GM23248 (cell line): ENCODE measurements around the gene CNIH2. TPM values are rescaled to one million over a fixed set of nuclear protein-coding genes. Genes with fewer than 3 reads are reported as not detected.
"Not testable (repeated sequence)": the region's sequence is repeated elsewhere in the genome, so short reads cannot be mapped to it uniquely, and the experiment has no call there.

ENCODE experiments used
- DNase-seq: peaks from one replicate; pipeline ENCODE4 v3.0.0-alpha.2; 2015
- H2AFZ ChIP-seq: fragments of 200-600 bp; sonication (generic); 2 replicates; pipeline ENCODE4 v1.6.1; 2016; ENCODE audit warnings: antibody characterized with exemption
- H3F3A ChIP-seq: fragments of 200-600 bp; sonication (generic); 2 replicates; pipeline ENCODE4 v1.6.1; 2016; ENCODE audit warnings: mild to moderate bottlenecking, antibody characterized with exemption, mixed run types; ENCODE audit not compliant: insufficient read depth
- H3K27ac ChIP-seq: fragments of 200-600 bp; sonication (generic); 2 replicates; pipeline ENCODE4 v1.5.1; 2016; ENCODE audit warnings: mild to moderate bottlenecking
- H3K27me3 ChIP-seq: fragments of 200-600 bp; sonication (generic); replicated peaks from 2 replicates; pipeline ENCODE4 v1.6.1; 2016; ENCODE audit warnings: mild to moderate bottlenecking; ENCODE audit not compliant: insufficient read depth
- H3K36me3 ChIP-seq: fragments of 200-600 bp; sonication (generic); 2 replicates; pipeline ENCODE4 v1.6.1; 2016; ENCODE audit warnings: low read depth, mild to moderate bottlenecking
- H3K4me1 ChIP-seq: fragments of 200-600 bp; sonication (generic); 2 replicates; pipeline ENCODE4 v1.6.1; 2016; ENCODE audit warnings: mild to moderate bottlenecking; ENCODE audit not compliant: insufficient read depth
- H3K4me2 ChIP-seq: fragments of 200-600 bp; sonication (generic); one replicate; pipeline ENCODE4 v1.6.1; 2016; ENCODE audit warnings: mild to moderate bottlenecking; ENCODE audit not compliant: unreplicated experiment
- H3K4me3 ChIP-seq: fragments of 200-600 bp; sonication (generic); 2 replicates; pipeline ENCODE4 v1.5.1; 2016; ENCODE audit warnings: mild to moderate bottlenecking
- H3K79me2 ChIP-seq: fragments of 200-600 bp; sonication (generic); 2 replicates; pipeline ENCODE4 v1.6.1; 2016; ENCODE audit warnings: mild to moderate bottlenecking; ENCODE audit not compliant: insufficient read depth
- H3K9ac ChIP-seq: fragments of 200-600 bp; sonication (generic); 2 replicates; pipeline ENCODE4 v1.6.1; 2016; ENCODE audit warnings: mild to moderate bottlenecking
- H3K9me2 ChIP-seq: fragments of 200-600 bp; sonication (generic); 2 replicates; pipeline ENCODE4 v1.6.1; 2016; ENCODE audit warnings: mixed run types, mild to moderate bottlenecking, moderate library complexity; ENCODE audit not compliant: insufficient read depth
- H3K9me3 ChIP-seq: fragments of 200-600 bp; sonication (generic); one replicate; pipeline ENCODE4 v1.6.1; 2017; ENCODE audit warnings: low read depth
- H4K20me1 ChIP-seq: fragments of 200-600 bp; sonication (generic); 2 replicates; pipeline ENCODE4 v1.6.0; 2016; ENCODE audit not compliant: insufficient read depth
- EZH2 ChIP-seq: fragments of 200-600 bp; sonication (generic); IDR thresholded peaks from 2 replicates; pipeline ENCODE4 v1.6.1; 2018; ENCODE audit warnings: antibody characterized with exemption, mild to moderate bottlenecking; ENCODE audit not compliant: insufficient read depth, poor library complexity, severe bottlenecking
- EZH2phosphoT487 ChIP-seq: fragments of 200-600 bp; sonication (generic); IDR thresholded peaks from 2 replicates; pipeline ENCODE4 v1.6.1; 2018; ENCODE audit warnings: antibody characterized with exemption, moderate library complexity, mild to moderate bottlenecking, low read depth; ENCODE audit not compliant: insufficient read depth
- WGBS, 2 experiments: methylation state at CpG; one replicate each; pipeline ENCODE4 v1.1.6; 2015 to 2017; ENCODE audit warnings: low lambda C conversion rate in 2 of 2, low coverage in 1 of 2; ENCODE audit errors: missing lambda C conversion rate in 2 of 2; 5-methylcytosine and 5-hydroxymethylcytosine counted together
- in situ Hi-C: fragments of 300-500 bp; cut with MboI; formaldehyde crosslinking; loops from 2 replicates; pipeline ENCODE4 v1.15.0; 2020
- polyA plus RNA-seq: library from polyadenylated mRNA; unstranded; fragments of >200 nt; fragmentation: Nextera tagmentation; extraction: Ambion mirVana; gene quantifications from 2 replicates; pipeline ENCODE4 v1.2.1, GENCODE V29; 2016
- total RNA-seq: library from RNA; depleted of rRNA; stranded (reverse); fragments of >200 nt; shearing (Covaris generic); gene quantifications from 2 replicates; pipeline ENCODE4 v1.2.3, GENCODE V29; 2014

CNIH2 gene
- total and polyA plus RNA-seq, 2 experiments from 2014 or later = 0.50 to 1.4 TPM

DNA sequence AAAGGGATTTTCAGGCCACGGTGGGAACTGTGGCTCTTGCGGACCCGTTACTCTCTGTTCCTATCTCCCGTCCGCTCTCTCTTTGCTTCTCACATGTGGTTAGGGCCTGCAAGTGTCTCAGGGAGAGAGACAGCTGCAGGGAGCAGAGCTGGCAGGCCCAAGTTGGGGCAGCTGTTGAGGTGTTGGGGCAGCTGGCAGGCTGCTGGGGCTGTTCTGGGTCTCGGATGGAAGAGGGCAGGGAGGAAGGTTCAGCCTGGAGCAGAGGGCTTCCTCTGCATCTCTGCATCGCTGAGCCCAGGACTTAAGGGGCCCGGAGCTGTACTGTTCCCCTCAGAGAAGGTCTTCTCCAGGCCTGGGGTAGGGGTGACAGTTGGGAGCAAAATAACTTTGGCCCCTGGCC is 2.6 kb upstream of the CNIH2 start:
- Histone ChIP-seq H3K79me2 (peaks cover 26% of the 10 kb centered on the region), H3F3A (no peaks in the 10 kb centered on the region), H3K9ac (no peak overlapping the region), H3K4me3 (no peak overlapping the region), H3K36me3 (peaks cover 10% of the 10 kb centered on the region; the same call in 1 of the 2 replicates), H3K27ac (no peak overlapping the region), H3K4me2 (no peak overlapping the region), H3K27me3 (no peaks in the 10 kb centered on the region), H4K20me1 (0 out of 2 replicates have a peak, but pooled peaks cover 6% of the 10 kb centered on the region), H3K4me1 (no peaks in the 10 kb centered on the region), H2AFZ (no peak overlapping the region), H3K9me3 (no peaks in the 10 kb centered on the region), H3K9me2 (no peaks in the 10 kb centered on the region)
- TF ChIP-seq EZH2 = no peak
- no peak for TF ChIP-seq EZH2phosphoT487
- no peak for DNase-seq
- in situ Hi-C loops = no loop called here
- 98 to 99% methylated on average over 8 of the region's 8 CpGs for WGBS, 2 experiments

DNA sequence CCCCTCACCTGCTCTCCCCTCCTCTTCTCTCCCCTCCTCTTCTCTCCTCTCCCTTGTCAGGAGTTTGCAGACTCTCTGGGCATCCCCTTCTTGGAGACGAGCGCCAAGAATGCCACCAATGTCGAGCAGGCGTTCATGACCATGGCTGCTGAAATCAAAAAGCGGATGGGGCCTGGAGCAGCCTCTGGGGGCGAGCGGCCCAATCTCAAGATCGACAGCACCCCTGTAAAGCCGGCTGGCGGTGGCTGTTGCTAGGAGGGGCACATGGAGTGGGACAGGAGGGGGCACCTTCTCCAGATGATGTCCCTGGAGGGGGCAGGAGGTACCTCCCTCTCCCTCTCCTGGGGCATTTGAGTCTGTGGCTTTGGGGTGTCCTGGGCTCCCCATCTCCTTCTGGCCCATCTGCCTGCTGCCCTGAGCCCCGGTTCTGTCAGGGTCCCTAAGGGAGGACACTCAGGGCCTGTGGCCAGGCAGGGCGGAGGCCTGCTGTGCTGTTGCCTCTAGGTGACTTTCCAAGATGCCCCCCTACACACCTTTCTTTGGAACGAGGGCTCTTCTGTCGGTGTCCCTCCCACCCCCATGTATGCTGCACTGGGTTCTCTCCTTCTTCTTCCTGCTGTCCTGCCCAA is 1.9 kb upstream of the CNIH2 start:
- in situ Hi-C loops = no loop called here
- TF ChIP-seq EZH2phosphoT487 (no peak), EZH2 (no peak)

DNA sequence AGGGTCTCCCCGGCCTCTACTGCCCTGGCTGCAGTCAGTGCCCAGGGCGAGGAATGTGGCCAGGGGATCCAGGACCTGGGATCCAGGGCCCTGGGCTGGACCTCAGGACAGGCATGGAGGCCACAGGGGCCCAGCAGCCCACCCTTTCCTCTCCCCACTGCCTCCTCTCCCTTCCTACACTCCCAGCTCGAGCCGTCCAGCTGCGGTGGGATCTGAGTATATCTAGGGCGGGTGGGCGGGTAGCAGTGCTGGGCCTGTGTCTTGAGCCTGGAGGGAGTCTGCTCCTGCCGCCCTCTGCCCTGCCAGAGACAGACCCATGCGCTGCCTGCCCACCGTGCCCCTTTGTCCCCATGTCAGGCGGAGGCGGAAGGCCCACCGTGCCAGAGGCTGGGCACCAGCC is 1.4 kb upstream of the CNIH2 start:
- DNase-seq, H3K27ac ChIP-seq, H3F3A ChIP-seq, H3K4me2 ChIP-seq, H3K4me3 ChIP-seq, H3K4me1 ChIP-seq, in situ Hi-C loops, H3K27me3 ChIP-seq, H3K9me3 ChIP-seq, H3K36me3 ChIP-seq, H3K9ac ChIP-seq, H4K20me1 ChIP-seq, H3K9me2 ChIP-seq, H2AFZ ChIP-seq: not testable (repeated sequence)
- H3K79me2 ChIP-seq = peaks cover 14% of the 10 kb centered on the region
- 65 to 68% methylated on average over 10 to 13 of the region's 13 CpGs for WGBS, 2 experiments

More for the DNA sequence above, 1.9 kb upstream of the CNIH2 start:
- DNase-seq = no peak
- Histone ChIP-seq H3K9me3 (no peaks in the 10 kb centered on the region), H3K9me2 (no peaks in the 10 kb centered on the region), H4K20me1 (no peaks in the 10 kb centered on the region), H3K27ac (no peak overlapping the region), H3F3A (peaks cover 4% of the 10 kb centered on the region), H3K9ac (no peak overlapping the region), H3K79me2 (peaks cover 19% of the 10 kb centered on the region), H3K4me1 (no peaks in the 10 kb centered on the region), H3K36me3 (peaks cover 10% of the 10 kb centered on the region; the same call in 1 of the 2 replicates), H3K27me3 (no peaks in the 10 kb centered on the region), H3K4me2 (no peak overlapping the region), H2AFZ (no peak overlapping the region), H3K4me3 (no peak overlapping the region)
- 94 to 95% methylated on average over 14 of the region's 14 CpGs for WGBS, 2 experiments

DNA sequence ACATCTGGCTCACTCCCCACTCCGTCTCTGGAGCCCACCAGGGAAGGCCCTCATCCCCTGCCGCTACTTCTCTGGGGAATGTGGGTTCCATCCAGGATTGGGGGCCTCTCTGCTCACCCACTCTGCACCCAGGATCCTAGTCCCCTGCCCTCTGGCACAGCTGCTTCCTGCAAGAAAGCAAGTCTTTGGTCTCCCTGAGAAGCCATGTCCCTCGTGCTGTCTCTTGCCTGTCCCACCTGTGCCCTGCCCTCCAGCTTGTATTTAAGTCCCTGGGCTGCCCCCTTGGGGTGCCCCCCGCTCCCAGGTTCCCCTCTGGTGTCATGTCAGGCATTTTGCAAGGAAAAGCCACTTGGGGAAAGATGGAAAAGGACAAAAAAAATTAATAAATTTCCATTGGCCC is 911 bp upstream of the CNIH2 start:
- 66 to 72% methylated on average over 4 of the region's 4 CpGs for WGBS, 2 experiments
- H3K79me2 ChIP-seq, H3K27me3 ChIP-seq, H3K27ac ChIP-seq, H3K4me2 ChIP-seq, H3K9me2 ChIP-seq, H3K4me3 ChIP-seq, H3K9me3 ChIP-seq, H4K20me1 ChIP-seq, DNase-seq, in situ Hi-C loops, H3K4me1 ChIP-seq, H3K36me3 ChIP-seq, H2AFZ ChIP-seq, H3K9ac ChIP-seq: not testable (repeated sequence)
- H3F3A ChIP-seq = peaks cover 14% of the 10 kb centered on the region
